Liver (tissue), 9 donors: ENCODE data around the gene TM4SF18. TPM values are rescaled to one million over a fixed set of nuclear protein-coding genes. Genes with fewer than 3 reads are reported as not detected.

Experiments
- DNase-seq: peaks from one replicate; pipeline ENCODE4 v3.0.0-alpha.2; 2017; ENCODE audit warnings: low spot score
- H3K27ac ChIP-seq, 2 donors: one replicate each; pipeline ENCODE4 v1.7.0; 2013; ENCODE audit warnings: inconsistent platforms in 2 of 2, low read length in 2 of 2, control low read depth in 1 of 2, low read depth in 1 of 2, mild to moderate bottlenecking in 1 of 2
- H3K27me3 ChIP-seq, 4 donors: one replicate each; pipeline versions ENCODE4 v1.6.1 to v1.7.0; 2013; ENCODE audit warnings: low read length in 3 of 4, inconsistent platforms in 1 of 4, mild to moderate bottlenecking in 1 of 4, moderate library complexity in 1 of 4; ENCODE audit not compliant: control insufficient read depth in 4 of 4, insufficient read depth in 4 of 4
- H3K36me3 ChIP-seq, 4 donors: one replicate each; pipeline versions ENCODE4 v1.6.1 to v1.7.0; 2013; ENCODE audit warnings: low read length in 3 of 4, mild to moderate bottlenecking in 3 of 4, low read depth in 1 of 4, moderate library complexity in 1 of 4; ENCODE audit not compliant: control insufficient read depth in 4 of 4, insufficient read depth in 3 of 4
- H3K4me1 ChIP-seq, 4 donors: one replicate each; pipeline versions ENCODE4 v1.6.1 to v1.7.0; 2013; ENCODE audit warnings: low read length in 3 of 4, mild to moderate bottlenecking in 3 of 4, moderate library complexity in 1 of 4; ENCODE audit not compliant: control insufficient read depth in 4 of 4, insufficient read depth in 4 of 4
- H3K4me3 ChIP-seq, 3 donors: one replicate each; pipeline versions ENCODE4 v1.6.1 to v1.7.0; 2013; ENCODE audit warnings: low read length in 3 of 3, control low read depth in 1 of 3, low read depth in 1 of 3, mild to moderate bottlenecking in 1 of 3
- H3K9ac ChIP-seq, 2 donors: one replicate each; pipeline ENCODE4 v1.7.0; 2013; ENCODE audit warnings: low read length in 2 of 2, mild to moderate bottlenecking in 2 of 2, moderate library complexity in 2 of 2, control low read depth in 1 of 2, low read depth in 1 of 2
- H3K9me3 ChIP-seq, 4 donors: one replicate each; pipeline versions ENCODE4 v1.6.1 to v1.7.0; 2013; ENCODE audit warnings: low read length in 3 of 4; ENCODE audit not compliant: control insufficient read depth in 4 of 4
- HNF4A ChIP-seq, 2 donors: conservative IDR thresholded peaks; 2 replicates each; pipeline ENCODE4 v1.6.1; 2016; ENCODE audit warnings: antibody characterized with exemption in 2 of 2, mild to moderate bottlenecking in 2 of 2
- HNF4G ChIP-seq: IDR thresholded peaks from 2 replicates; pipeline ENCODE4 v1.6.1; 2016; ENCODE audit warnings: antibody characterized with exemption
- JUND ChIP-seq, 2 donors: IDR thresholded peaks; 2 replicates each; pipeline ENCODE4 v1.6.1; 2016; ENCODE audit warnings: antibody characterized with exemption in 2 of 2
- NR2F2 ChIP-seq: IDR thresholded peaks from 2 replicates; pipeline ENCODE4 v1.6.1; 2016; ENCODE audit warnings: antibody characterized with exemption
- TAF1 ChIP-seq: conservative IDR thresholded peaks from 2 replicates; pipeline ENCODE4 v1.6.1; 2016; ENCODE audit warnings: antibody characterized with exemption, mild to moderate bottlenecking
- YY1 ChIP-seq: IDR thresholded peaks from 2 replicates; pipeline ENCODE4 v1.6.1; 2016; ENCODE audit warnings: antibody characterized with exemption, mild to moderate bottlenecking
- WGBS: extraction: QIAGEN DNeasy Blood & Tissue Kit; methylation state at CpG from one replicate; pipeline ENCODE4 v1.1.7; 2013; 5-methylcytosine and 5-hydroxymethylcytosine counted together
- polyA plus RNA-seq, 2 donors: library from polyadenylated mRNA; stranded (reverse) in 1 of 2; unstranded in 1 of 2; fragments of 200-250 nt in 1 of 2; fragments of >200 nt in 1 of 2; fragmentation: Nextera tagmentation in 1 of 2; extraction: Ambion mirVana in 1 of 2; gene quantifications; one replicate each; pipeline versions ENCODE4 v1.2.1 to v1.2.3, GENCODE V29; 2013 to 2015
- total RNA-seq, 2 donors: library from RNA; depleted of rRNA; stranded (reverse); fragments of >200 nt; gene quantifications; one replicate each; pipeline ENCODE4 v1.2.3, GENCODE V29; 2014
- TF ChIP-seq, protein P1 (sequence below): IDR thresholded peaks from 2 replicates; pipeline ENCODE4 v1.6.1; 2016; ENCODE audit warnings: antibody characterized with exemption
- TF ChIP-seq, protein P2 (sequence below): IDR thresholded peaks from 2 replicates; pipeline ENCODE4 v1.6.1; 2016; ENCODE audit warnings: antibody characterized with exemption, mild to moderate bottlenecking
- TF ChIP-seq, protein P3 (sequence below): IDR thresholded peaks from 2 replicates; pipeline ENCODE4 v1.6.1; 2016; ENCODE audit warnings: antibody characterized with exemption
- TF ChIP-seq, protein P4 (sequence below): fragments of 150-350 bp; IDR thresholded peaks from 2 replicates; pipeline ENCODE4 v1.5.1; 2017; ENCODE audit warnings: improper control_type of control experiment, low read depth, low read length; ENCODE audit not compliant: missing input control
- donor health status: healthy.
- donor health status: healthy.
- donor health status: healthy.
- donor health status: healthy.
- donor health status: healthy.

Gene TM4SF18
- total and polyA plus RNA-seq, 4 donors: 4.9 to 12.6 (median 6.4) TPM

DNA sequence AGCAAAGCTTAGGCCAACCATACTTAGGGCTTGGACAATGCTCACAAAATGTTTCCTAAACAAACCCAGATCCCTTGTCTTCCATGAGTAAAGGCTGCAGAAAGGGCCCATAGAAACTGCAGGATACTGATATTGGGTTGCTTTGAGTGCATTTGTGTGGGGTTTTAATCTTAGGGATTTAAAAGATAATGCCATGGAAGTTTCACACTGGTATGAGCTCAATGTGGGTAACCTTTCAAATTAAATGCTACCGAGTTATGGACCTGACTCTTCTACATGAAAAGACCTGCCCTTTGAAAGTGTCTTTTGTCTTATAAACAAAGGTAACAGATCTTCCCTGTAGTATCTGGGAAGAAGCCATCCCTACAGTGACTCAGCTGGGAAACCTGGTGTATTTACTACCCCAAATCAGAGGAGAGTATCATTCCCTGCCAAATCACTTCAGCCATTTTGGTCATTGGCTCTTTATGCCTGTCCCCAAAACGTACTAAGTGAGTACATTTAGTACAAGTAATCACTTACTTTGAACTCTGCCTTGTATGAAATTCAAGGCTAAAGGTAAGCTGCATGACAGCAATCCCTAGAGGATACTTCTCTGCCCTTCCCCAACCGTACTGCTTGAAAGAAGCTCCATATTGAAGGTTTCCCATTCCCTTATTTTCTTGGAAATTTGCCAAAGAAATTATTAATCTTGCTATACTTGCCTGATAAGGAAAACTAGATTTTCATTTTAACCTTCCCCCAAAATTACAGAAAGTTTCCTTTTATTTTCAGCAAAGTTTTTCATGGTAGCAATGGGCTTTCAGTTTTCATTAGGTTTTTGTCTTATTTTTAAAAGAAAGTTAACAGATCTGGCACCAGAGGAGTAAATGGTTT, 36.8 kb upstream of the TM4SF18 start:
- WGBS: 66% methylated on average over 3 of the region's 3 CpGs
- TF ChIP-seq HNF4G: no peak
- Histone ChIP-seq H3K4me1 (peaks cover 0 to 14% (median 5%) of the 10 kb centered on the region in 4 donors), H3K27me3 (no peaks in the 10 kb centered on the region), H3K4me3 (no peak overlapping the region), H3K36me3 (peaks cover 0 to 3% (median 0%) of the 10 kb centered on the region in 4 donors), H3K9me3 (no peaks in the 10 kb centered on the region), H3K27ac (no peak overlapping the region), H3K9ac (no peak overlapping the region)
- no peak for DNase-seq

DNA sequence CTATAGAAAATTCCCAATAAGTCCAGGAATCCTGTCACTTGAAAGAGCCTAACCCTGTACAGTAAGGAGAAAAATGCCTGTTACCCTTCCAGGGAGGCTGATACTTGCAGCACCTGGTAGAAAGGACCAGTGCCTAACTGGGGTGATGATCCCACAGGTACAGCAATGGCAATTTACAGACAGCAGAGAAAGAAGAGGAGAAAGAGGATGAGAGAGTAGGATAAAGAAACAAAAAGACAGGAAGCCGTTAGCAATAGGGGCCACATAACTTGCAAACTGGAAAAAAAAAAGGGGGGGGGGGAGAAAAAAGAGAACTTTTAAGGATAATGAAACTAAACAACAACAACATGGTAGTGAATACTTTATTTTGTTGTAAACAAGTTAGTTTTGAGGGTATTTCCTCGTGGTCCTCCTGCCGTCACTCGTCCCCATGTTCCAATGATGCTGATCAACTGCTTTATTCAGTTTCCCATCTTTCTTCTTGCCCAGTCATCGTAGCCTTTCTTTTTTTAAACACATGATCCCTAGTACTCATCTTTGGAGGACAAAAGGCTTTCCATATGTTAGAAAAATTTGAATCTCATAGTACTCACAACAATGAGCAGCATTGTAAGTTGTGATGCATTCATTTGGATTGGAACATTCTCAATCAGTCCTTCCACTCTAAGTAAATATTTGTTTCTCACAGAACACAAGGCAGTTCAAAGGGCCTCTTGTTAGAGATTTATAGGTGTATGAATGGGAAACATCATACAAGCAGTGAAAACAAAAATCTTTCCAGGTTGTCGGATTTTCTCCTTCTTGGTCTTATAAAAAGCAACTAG, 35.5 kb upstream of the TM4SF18 start:
- Histone ChIP-seq H3K9ac (no peak overlapping the region), H3K9me3 (no peaks in the 10 kb centered on the region), H3K27me3 (no peaks in the 10 kb centered on the region), H3K27ac (peak overlapping the region in 1 of 2 donors; percentile 3), H3K4me3 (no peak overlapping the region), H3K4me1 (peaks cover 0 to 12% (median 4%) of the 10 kb centered on the region in 4 donors), H3K36me3 (peaks cover 0 to 3% (median 0%) of the 10 kb centered on the region in 4 donors)
- DNase-seq: no peak
- 78% methylated on average over 6 of the region's 6 CpGs for WGBS
- TF ChIP-seq HNF4A (conservative IDR thresholded peaks at IDR 0.05) (peak; percentile 6 to 33), NR2F2 (no peak), HNF4G (no peak)
- TF ChIP-seq, protein P1, sequence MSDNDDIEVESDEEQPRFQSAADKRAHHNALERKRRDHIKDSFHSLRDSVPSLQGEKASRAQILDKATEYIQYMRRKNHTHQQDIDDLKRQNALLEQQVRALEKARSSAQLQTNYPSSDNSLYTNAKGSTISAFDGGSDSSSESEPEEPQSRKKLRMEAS: no peak

DNA sequence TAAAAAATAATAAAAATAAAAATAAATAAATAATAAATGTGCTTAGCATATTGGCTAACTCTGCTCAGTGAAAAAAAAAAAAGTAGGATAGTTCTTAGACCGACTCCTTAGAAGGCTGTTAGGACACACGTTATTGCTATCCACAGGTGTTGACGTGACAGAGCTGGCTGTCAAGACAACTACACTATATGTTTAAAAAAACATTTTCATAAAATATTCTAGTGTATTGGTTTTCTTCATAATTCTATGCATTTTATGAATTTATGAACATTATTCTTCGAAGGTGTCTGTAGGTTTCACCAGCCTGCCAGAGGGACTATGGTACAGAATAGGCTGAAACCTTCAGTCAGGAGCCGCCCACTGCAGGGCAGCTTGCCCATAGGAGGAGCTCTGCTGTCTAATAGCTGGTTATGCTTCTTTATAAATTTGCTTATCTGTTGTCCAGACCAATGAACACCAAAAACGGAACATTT, 34.8 kb upstream of the TM4SF18 start:
- no peak for DNase-seq
- WGBS: 85% methylated on average over 6 of the region's 6 CpGs
- H3K4me3 ChIP-seq: no peak overlapping the region
- TF ChIP-seq TAF1: no peak
- no peaks in the 10 kb centered on the region for H3K9me3 ChIP-seq
- no peaks in the 10 kb centered on the region for H3K27me3 ChIP-seq
- H3K9ac ChIP-seq: no peak overlapping the region
- no peak overlapping the region for H3K27ac ChIP-seq
- peaks cover 0 to 3% (median 0%) of the 10 kb centered on the region in 4 donors for H3K36me3 ChIP-seq
- peaks cover 0 to 6% (median 2%) of the 10 kb centered on the region in 4 donors for H3K4me1 ChIP-seq

DNA sequence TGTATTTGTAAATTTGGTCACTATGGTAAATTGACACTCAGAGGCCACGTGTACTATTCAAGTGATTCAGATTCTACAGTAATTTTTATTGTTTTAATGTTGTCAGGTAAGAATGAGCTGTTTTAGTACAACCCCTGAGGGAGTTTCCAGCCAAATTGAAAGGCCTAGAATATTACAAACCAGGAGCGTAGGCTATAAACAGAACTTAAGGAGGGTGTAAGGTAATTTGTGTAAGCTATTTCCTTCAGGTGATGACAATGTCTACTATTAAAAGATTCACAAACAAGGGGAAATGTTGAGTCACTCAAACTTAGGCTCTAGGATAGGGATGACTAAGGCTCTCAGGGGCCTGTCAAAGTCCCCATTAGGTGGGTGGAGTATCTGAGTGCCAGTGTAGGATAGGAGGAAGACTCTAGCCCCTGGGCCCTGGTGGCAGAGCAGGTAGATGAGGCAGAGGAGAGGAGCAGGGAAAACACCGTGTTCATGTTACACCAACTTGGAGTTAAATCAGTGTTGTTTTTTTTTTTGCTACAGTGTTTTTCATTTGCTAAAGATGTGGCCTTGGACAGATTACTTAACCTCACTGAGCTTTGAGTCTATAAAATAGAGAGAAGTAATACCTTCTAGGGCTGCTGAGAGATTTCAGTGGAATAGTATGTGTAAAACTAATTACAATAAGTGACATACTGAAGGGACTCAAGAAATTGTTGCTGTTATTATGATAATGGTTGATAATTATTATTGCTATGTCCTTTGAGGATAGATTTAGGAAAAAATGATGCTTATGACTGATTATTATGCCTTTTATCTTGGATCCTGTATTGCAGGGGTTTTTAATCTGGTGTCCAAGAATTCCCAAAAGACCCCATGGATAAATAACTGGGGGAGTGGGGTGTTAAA, 33.8 kb upstream of the TM4SF18 start:
- Histone ChIP-seq H3K27ac (no peak overlapping the region), H3K27me3 (no peaks in the 10 kb centered on the region), H3K9ac (no peak overlapping the region), H3K4me1 (peaks cover 0 to 6% (median 2%) of the 10 kb centered on the region in 4 donors), H3K4me3 (no peak overlapping the region), H3K36me3 (no peaks in the 10 kb centered on the region), H3K9me3 (no peaks in the 10 kb centered on the region)
- WGBS: 80% methylated on average over 3 of the region's 3 CpGs
- DNase-seq: no peak
- TF ChIP-seq, protein P2, sequence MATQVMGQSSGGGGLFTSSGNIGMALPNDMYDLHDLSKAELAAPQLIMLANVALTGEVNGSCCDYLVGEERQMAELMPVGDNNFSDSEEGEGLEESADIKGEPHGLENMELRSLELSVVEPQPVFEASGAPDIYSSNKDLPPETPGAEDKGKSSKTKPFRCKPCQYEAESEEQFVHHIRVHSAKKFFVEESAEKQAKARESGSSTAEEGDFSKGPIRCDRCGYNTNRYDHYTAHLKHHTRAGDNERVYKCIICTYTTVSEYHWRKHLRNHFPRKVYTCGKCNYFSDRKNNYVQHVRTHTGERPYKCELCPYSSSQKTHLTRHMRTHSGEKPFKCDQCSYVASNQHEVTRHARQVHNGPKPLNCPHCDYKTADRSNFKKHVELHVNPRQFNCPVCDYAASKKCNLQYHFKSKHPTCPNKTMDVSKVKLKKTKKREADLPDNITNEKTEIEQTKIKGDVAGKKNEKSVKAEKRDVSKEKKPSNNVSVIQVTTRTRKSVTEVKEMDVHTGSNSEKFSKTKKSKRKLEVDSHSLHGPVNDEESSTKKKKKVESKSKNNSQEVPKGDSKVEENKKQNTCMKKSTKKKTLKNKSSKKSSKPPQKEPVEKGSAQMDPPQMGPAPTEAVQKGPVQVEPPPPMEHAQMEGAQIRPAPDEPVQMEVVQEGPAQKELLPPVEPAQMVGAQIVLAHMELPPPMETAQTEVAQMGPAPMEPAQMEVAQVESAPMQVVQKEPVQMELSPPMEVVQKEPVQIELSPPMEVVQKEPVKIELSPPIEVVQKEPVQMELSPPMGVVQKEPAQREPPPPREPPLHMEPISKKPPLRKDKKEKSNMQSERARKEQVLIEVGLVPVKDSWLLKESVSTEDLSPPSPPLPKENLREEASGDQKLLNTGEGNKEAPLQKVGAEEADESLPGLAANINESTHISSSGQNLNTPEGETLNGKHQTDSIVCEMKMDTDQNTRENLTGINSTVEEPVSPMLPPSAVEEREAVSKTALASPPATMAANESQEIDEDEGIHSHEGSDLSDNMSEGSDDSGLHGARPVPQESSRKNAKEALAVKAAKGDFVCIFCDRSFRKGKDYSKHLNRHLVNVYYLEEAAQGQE: no peak
- TF ChIP-seq, protein P3, sequence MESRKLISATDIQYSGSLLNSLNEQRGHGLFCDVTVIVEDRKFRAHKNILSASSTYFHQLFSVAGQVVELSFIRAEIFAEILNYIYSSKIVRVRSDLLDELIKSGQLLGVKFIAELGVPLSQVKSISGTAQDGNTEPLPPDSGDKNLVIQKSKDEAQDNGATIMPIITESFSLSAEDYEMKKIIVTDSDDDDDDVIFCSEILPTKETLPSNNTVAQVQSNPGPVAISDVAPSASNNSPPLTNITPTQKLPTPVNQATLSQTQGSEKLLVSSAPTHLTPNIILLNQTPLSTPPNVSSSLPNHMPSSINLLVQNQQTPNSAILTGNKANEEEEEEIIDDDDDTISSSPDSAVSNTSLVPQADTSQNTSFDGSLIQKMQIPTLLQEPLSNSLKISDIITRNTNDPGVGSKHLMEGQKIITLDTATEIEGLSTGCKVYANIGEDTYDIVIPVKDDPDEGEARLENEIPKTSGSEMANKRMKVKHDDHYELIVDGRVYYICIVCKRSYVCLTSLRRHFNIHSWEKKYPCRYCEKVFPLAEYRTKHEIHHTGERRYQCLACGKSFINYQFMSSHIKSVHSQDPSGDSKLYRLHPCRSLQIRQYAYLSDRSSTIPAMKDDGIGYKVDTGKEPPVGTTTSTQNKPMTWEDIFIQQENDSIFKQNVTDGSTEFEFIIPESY: no peak
- TF ChIP-seq, protein P4, sequence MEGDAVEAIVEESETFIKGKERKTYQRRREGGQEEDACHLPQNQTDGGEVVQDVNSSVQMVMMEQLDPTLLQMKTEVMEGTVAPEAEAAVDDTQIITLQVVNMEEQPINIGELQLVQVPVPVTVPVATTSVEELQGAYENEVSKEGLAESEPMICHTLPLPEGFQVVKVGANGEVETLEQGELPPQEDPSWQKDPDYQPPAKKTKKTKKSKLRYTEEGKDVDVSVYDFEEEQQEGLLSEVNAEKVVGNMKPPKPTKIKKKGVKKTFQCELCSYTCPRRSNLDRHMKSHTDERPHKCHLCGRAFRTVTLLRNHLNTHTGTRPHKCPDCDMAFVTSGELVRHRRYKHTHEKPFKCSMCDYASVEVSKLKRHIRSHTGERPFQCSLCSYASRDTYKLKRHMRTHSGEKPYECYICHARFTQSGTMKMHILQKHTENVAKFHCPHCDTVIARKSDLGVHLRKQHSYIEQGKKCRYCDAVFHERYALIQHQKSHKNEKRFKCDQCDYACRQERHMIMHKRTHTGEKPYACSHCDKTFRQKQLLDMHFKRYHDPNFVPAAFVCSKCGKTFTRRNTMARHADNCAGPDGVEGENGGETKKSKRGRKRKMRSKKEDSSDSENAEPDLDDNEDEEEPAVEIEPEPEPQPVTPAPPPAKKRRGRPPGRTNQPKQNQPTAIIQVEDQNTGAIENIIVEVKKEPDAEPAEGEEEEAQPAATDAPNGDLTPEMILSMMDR: no peak
- TF ChIP-seq JUND (IDR thresholded peaks at IDR 0.05): no peak
- TF ChIP-seq TAF1: no peak
- no peak for TF ChIP-seq YY1
